GM13977 (cell line): ENCODE data around the gene BCL11A.

Source experiments
- DNase-seq: peaks from one replicate; pipeline ENCODE4 v3.0.0; 2012; ENCODE audit warnings: low spot score
- in situ Hi-C: fragments of 300-500 bp; cut with MboI; formaldehyde crosslinking; loops from one replicate; pipeline ENCODE4 v1.12.0; 2022; ENCODE audit warnings: low sequenced_read_pairs, low pct_unique_long_range_greater_than_20kb, mixed read lengths, inconsistent platforms; ENCODE audit not compliant: unreplicated experiment
- TF ChIP-seq, protein P1 (sequence below): IDR thresholded peaks from 2 replicates; pipeline ENCODE4 v1.5.1; 2012; ENCODE audit warnings: mild to moderate bottlenecking, control low read depth; ENCODE audit not compliant: insufficient read depth; ENCODE audit errors: extremely low read depth, missing control alignments

The BCL11A gene

DNA sequence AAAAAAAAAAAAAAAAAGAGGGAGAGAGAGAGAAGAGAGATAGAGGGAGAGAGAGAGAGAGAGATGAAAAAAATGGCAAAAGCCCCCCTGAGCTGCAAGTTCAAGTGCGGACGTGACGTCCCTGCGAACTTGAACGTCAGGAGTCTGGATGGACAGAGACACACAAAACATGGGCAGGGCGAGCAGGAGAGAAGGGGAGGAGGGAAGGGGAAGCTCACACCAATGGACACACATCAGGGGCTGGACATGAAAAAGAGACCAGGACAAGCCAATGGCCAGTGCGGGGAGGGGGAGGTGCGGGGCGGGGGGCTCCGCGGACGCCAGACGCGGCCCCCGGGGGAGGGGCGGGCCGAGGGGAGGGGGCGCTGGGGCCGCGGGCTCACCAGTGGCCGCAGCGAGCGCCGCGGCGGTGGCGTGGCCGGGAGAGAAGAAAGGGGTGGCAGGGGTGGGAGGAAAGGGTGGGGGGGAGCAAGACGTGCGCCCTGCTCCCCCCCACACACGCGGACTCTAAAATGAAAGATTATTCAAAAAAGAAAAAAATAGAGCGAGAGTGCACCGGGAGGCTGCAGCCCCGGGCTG is at the start of gene BCL11A:
BCL11A (minus strand) TSS at position 160 of the 579 bp plus-strand sequence. CDS start 384 bp downstream, outside the sequence.
- peak; percentile 70 for DNase-seq
- in situ Hi-C loops = loop anchor here (25.0 kb wide), 2 partner anchors 1266 to 1516 kb away; no protein-coding TSS in a partner anchor
- TF ChIP-seq, protein P1, sequence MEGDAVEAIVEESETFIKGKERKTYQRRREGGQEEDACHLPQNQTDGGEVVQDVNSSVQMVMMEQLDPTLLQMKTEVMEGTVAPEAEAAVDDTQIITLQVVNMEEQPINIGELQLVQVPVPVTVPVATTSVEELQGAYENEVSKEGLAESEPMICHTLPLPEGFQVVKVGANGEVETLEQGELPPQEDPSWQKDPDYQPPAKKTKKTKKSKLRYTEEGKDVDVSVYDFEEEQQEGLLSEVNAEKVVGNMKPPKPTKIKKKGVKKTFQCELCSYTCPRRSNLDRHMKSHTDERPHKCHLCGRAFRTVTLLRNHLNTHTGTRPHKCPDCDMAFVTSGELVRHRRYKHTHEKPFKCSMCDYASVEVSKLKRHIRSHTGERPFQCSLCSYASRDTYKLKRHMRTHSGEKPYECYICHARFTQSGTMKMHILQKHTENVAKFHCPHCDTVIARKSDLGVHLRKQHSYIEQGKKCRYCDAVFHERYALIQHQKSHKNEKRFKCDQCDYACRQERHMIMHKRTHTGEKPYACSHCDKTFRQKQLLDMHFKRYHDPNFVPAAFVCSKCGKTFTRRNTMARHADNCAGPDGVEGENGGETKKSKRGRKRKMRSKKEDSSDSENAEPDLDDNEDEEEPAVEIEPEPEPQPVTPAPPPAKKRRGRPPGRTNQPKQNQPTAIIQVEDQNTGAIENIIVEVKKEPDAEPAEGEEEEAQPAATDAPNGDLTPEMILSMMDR = no peak

DNA sequence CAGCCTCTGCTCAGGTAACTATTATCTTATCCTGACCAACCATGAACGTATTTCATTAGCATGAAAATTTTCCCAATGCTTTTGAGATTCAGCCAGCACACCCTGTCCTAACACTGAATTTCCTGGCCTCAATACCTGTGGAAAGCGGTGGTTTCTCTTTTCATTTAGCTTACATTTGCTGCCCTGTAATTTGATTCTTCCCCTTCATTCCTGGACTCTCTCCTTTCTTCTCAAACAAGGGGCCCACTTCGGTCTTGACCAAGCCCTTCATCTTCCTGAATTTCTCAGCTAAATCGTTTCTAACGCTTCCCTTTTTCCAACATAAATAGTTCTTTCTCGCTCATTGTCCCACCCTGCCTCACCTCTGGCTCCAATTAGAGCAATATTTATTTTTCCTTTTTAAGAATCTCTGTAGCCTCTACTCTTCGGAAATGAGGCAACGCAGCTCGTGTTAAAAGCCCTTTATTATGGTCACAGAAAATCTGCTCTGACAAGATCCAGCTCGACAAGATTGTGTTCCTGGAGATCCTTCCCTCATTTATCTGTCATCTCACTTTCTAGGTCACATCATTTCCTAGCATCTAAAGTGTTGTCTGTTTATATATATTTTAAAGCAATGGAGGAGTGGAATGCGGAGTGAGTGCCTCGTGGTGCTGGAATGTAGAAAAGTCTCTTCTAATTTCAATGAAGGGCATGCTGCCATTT is 49.5 kb upstream of the BCL11A start:
- TF ChIP-seq, protein P1 = no peak
- in situ Hi-C loops = no loop called here

DNA sequence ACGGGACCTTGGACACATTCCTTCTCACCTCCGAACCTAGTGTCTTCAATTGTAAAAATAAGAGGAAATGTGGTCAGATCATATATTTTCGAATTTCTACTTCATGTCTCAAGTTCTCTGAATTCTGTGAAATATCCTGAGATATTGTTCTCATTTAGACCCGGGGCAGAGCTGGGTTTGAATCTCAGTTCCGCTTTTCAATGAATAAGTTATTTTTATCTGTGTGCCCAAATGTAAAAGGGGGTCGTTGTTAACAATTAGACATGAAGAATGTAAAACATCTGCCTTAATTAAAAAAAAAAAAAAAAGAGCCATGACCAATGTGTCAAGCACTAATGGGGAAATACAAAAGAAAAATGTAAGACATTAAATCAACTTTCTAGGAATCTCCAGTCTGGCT is 48.9 kb upstream of the BCL11A start:
- in situ Hi-C loops = no loop called here
- no peak for DNase-seq
- TF ChIP-seq, protein P1 = no peak

More for the DNA sequence above, 49.5 kb upstream of the BCL11A start:
- no peak for DNase-seq

DNA sequence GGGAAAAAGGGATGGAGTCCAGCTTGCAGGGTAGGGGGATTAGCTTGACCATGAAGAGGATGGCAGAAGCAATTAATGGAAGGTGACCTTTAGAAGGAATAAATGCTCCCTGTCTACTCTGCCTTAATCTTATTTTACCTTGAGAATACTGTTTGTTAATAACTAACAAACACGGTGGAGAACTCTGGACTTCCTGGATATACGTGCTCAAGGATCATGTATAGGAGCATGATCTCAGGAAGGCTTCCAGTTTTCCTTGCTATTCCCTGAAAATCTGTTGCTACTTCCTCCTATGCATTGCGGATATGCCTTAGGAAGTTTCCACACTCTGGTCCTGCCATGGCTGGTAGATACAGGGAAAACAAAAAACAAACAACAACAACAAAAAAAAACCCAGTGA is 44.8 kb upstream of the BCL11A start:
- no peak for DNase-seq
- in situ Hi-C loops = no loop called here

DNA sequence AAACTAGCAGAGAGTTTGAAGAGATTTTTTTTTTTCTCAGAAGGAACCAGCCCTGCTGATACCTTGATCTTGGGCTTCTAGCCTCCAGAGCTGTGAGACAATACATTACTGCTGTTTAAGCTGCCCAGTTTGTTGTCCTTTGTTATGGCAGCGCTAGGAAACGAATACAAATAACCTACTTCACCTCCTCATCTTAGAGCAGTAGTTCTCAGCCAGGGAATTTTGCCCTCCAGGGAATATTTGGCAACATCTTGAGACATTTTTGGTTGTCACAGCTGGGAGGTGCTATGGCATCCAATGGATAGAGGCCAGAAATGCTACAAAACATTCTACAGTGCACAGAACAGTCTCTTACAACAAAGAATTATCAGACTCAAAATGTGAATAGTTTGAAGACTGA is 43.9 kb upstream of the BCL11A start:
- in situ Hi-C loops = no loop called here
- TF ChIP-seq, protein P1 = no peak
- no peak for DNase-seq

More for the DNA sequence above, 44.8 kb upstream of the BCL11A start:
- TF ChIP-seq, protein P1 = no peak

DNA sequence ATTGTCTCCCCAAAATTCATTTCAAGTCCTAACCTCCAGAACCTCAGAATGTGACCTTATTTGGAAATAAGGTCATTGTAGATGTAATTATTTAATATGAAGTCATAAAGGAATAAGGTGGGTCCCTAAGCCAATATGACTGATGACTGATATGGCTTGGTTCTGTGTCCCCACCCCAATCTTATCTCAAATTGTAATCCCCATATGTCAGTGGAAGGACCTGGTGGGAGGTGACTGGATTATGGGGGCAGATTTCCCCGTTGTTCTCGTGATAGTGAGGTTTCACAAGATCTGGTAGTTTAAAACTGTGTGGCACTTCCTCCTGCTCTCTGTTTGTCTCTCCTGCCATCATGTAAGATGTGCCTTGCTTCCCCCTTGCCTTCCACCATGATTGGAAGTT is 43.0 kb upstream of the BCL11A start:
- in situ Hi-C loops = no loop called here
- TF ChIP-seq, protein P1 = no peak
- no peak for DNase-seq
